Measurements from ENCODE around the gene TEPSIN. TPM values are rescaled to one million over a fixed set of nuclear protein-coding genes. Genes with fewer than 3 reads are reported as not detected.

Gene TEPSIN
- total and polyA plus RNA-seq, 2 of the 13 experiments (the other 11 are each of a cell fraction or from before 2014, with no cell fraction given), result 16.1 to 18.8 TPM

DNA sequence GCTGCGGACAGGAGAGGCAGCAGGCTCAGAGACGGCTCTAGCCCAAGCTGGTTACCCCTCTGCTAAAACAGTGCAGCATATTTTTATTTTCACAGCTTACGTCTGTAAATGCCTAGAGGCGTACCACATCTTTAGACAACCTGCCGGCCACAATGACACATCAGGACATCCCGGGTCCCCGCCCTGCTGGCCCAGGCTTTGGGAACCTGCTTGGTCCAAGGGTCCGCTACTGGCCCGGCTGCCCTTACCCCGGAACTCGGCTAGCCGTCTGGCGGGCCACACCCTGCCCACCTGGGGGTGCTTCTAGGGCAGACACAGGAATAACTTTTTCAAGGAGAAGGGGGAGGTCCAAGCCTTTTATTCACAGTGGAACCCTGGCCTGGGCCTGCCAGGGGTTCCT lies 20.4 kb downstream of the TEPSIN start (continued):
- TF ChIP-seq, protein P1, sequence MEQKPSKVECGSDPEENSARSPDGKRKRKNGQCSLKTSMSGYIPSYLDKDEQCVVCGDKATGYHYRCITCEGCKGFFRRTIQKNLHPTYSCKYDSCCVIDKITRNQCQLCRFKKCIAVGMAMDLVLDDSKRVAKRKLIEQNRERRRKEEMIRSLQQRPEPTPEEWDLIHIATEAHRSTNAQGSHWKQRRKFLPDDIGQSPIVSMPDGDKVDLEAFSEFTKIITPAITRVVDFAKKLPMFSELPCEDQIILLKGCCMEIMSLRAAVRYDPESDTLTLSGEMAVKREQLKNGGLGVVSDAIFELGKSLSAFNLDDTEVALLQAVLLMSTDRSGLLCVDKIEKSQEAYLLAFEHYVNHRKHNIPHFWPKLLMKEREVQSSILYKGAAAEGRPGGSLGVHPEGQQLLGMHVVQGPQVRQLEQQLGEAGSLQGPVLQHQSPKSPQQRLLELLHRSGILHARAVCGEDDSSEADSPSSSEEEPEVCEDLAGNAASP (CRISPR knock-in tag; IDR thresholded peaks at IDR 0.05; ENCODE audit: borderline replicate concordance), result no peak
- no peak for TF ChIP-seq ZNF550 (CRISPR knock-in tag; IDR thresholded peaks at IDR 0.05; ENCODE audit: borderline replicate concordance)
- TF ChIP-seq LCORL (IDR thresholded peaks at IDR 0.05), result no peak
- no peak for TF ChIP-seq LCORL (CRISPR knock-in tag; IDR thresholded peaks at IDR 0.05)
- TF ChIP-seq ZEB1 (IDR thresholded peaks at IDR 0.05; ENCODE audit: insufficient replicate concordance, low read depth), result no peak
- no peak for TF ChIP-seq TBL1XR1 (IDR thresholded peaks at IDR 0.05; ENCODE audit: borderline replicate concordance, low read length, partially characterized antibody)
- no peak for TF ChIP-seq ZNF557 (CRISPR knock-in tag; IDR thresholded peaks at IDR 0.05)
- TF ChIP-seq ZNF883 (CRISPR knock-in tag; IDR thresholded peaks at IDR 0.05; ENCODE audit: not compliant biosample characterization), result no peak
- TF ChIP-seq MTF2 (CRISPR knock-in tag; IDR thresholded peaks at IDR 0.05; ENCODE audit: borderline replicate concordance), result no peak

DNA sequence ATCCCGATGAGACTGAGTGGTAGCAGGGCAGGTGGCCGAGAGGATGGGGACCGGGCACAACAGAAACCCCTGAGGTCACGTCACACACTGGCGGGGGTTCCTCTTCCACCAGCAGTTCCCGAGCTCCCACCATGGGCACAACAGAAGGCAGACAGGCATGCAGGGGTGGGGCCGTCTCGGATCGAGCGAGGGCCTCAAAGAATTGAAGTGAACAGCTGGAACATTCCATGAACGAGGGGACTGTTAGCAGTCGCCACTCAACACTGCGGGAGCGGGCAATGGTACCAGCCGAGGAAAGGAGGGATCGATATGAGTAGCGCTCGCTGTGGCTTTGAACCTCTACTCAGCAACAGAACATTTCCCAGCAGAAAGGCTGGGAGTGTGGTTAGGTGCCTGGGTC lies 21.4 kb downstream of the TEPSIN start:
- no peaks in the 10 kb centered on the region; the same call in 1 of the 2 replicates for H4K20me1 ChIP-seq (ENCODE audit: insufficient read depth, low read length)
- no peak overlapping the region for H3K4me3 ChIP-seq (replicated peaks in 1 of 3; ENCODE audit: insufficient read depth in 1 of 3, low read depth in 2 of 3, low read length in 3 of 3)
- ChIA-PET CTCF (ENCODE audit: low intra/inter-chr PET ratio, low total read pairs) (no interaction called here), POLR2A (no interaction called here)
- H3K9me3 ChIP-seq (ENCODE audit: low read length), result no peaks in the 10 kb centered on the region
- peaks cover 10 to 18% of the 10 kb centered on the region in 2 experiments; a peak in 4 of 5 replicates for H3K36me3 ChIP-seq (replicated peaks in 1 of 2; ENCODE audit: control insufficient read depth in 1 of 2, insufficient read depth in 2 of 2, low read length in 2 of 2)
- H3K4me2 ChIP-seq (ENCODE audit: low read depth, low read length), result no peak overlapping the region
- H2AFZ ChIP-seq (ENCODE audit: low read length), result no peak overlapping the region
- WGBS (ENCODE audit: low lambda C conversion rate), result 94% methylated on average over 17 of the region's 18 CpGs
- H3K27me3 ChIP-seq (ENCODE audit: control insufficient read depth in 1 of 2, insufficient read depth in 2 of 2, low read length in 2 of 2), result no peaks in the 10 kb centered on the region
- BruUV-seq (replicated peaks), result no TSS peak
- ATAC-seq (no peak), FAIRE-seq (no peak), DNase-seq (ENCODE audit: low spot score) (no peak)
- peaks cover 9% of the 10 kb centered on the region for H3K4me1 ChIP-seq (ENCODE audit: insufficient read depth, low read length)
- no peak overlapping the region for H3K27ac ChIP-seq (ENCODE audit: extremely low read length, insufficient read depth, low read length)
- peaks cover 12% of the 10 kb centered on the region for H3K79me2 ChIP-seq (ENCODE audit: insufficient read depth, low read length)
- in situ Hi-C loops (cut with HindIII; ENCODE audit: extremely low pct_ligation_motif_present, low pct_unique_long_range_greater_than_20kb), result no loop called here
- no peak overlapping the region for H3K9ac ChIP-seq (ENCODE audit: insufficient read depth, low read depth, low read length)
- intact Hi-C loops (cut with micrococcal nuclease; ENCODE audit: unreplicated experiment), result no loop called here
- TF ChIP-seq, protein P2, sequence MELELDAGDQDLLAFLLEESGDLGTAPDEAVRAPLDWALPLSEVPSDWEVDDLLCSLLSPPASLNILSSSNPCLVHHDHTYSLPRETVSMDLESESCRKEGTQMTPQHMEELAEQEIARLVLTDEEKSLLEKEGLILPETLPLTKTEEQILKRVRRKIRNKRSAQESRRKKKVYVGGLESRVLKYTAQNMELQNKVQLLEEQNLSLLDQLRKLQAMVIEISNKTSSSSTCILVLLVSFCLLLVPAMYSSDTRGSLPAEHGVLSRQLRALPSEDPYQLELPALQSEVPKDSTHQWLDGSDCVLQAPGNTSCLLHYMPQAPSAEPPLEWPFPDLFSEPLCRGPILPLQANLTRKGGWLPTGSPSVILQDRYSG (CRISPR knock-in tag; IDR thresholded peaks at IDR 0.05), result no peak
- TF ChIP-seq KAT8 (CRISPR knock-in tag; IDR thresholded peaks at IDR 0.05), result no peak
- TF ChIP-seq TCF12 (IDR thresholded peaks at IDR 0.05), result no peak
- no peak for TF ChIP-seq TCF12 (CRISPR knock-in tag; IDR thresholded peaks at IDR 0.05)
- TF ChIP-seq PHF5A (CRISPR knock-in tag; IDR thresholded peaks at IDR 0.05; ENCODE audit: low read depth, unreplicated experiment), result no peak
- TF ChIP-seq RAD21 (CRISPR knock-in tag; IDR thresholded peaks at IDR 0.05), result no peak
- TF ChIP-seq TGIF2 (CRISPR knock-in tag; IDR thresholded peaks at IDR 0.05), result no peak
- TF ChIP-seq, protein P3, sequence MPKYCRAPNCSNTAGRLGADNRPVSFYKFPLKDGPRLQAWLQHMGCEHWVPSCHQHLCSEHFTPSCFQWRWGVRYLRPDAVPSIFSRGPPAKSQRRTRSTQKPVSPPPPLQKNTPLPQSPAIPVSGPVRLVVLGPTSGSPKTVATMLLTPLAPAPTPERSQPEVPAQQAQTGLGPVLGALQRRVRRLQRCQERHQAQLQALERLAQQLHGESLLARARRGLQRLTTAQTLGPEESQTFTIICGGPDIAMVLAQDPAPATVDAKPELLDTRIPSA (CRISPR knock-in tag; IDR thresholded peaks at IDR 0.05; ENCODE audit: borderline replicate concordance), result no peak
- TF ChIP-seq ZNF883 (CRISPR knock-in tag; IDR thresholded peaks at IDR 0.05; ENCODE audit: not compliant biosample characterization), result no peak
- TF ChIP-seq, protein P4, sequence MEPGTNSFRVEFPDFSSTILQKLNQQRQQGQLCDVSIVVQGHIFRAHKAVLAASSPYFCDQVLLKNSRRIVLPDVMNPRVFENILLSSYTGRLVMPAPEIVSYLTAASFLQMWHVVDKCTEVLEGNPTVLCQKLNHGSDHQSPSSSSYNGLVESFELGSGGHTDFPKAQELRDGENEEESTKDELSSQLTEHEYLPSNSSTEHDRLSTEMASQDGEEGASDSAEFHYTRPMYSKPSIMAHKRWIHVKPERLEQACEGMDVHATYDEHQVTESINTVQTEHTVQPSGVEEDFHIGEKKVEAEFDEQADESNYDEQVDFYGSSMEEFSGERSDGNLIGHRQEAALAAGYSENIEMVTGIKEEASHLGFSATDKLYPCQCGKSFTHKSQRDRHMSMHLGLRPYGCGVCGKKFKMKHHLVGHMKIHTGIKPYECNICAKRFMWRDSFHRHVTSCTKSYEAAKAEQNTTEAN (CRISPR knock-in tag; conservative IDR thresholded peaks at IDR 0.05), result no peak
- TF ChIP-seq, protein P5, sequence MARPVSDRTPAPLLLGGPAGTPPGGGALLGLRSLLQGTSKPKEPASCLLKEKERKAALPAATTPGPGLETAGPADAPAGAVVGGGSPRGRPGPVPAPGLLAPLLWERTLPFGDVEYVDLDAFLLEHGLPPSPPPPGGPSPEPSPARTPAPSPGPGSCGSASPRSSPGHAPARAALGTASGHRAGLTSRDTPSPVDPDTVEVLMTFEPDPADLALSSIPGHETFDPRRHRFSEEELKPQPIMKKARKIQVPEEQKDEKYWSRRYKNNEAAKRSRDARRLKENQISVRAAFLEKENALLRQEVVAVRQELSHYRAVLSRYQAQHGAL (CRISPR knock-in tag; IDR thresholded peaks at IDR 0.05; ENCODE audit: not compliant biosample characterization), result no peak
- TF ChIP-seq ZNF713 (CRISPR knock-in tag; IDR thresholded peaks at IDR 0.05), result no peak
- no peak for TF ChIP-seq FOXK1 (CRISPR knock-in tag; IDR thresholded peaks at IDR 0.05; ENCODE audit: borderline replicate concordance, low read depth)
